Body of pancreas (tissue), 4 donors: ENCODE results near the gene POMC.

Experiments
- POLR2A ChIP-seq, 3 donors: fragments of 450-650 bp; IDR thresholded peaks; one replicate each; pipeline ENCODE4 v1.6.1; 2016; ENCODE audit warnings: antibody characterized with exemption in 3 of 3, mild to moderate bottlenecking in 2 of 3
- TF ChIP-seq, protein P1 (sequence below), 7 experiments: fragments of 450-650 bp in 4 of 7; fragments of 200-600 bp in 3 of 7; sonication (generic) in 3 of 7; IDR thresholded peaks; one replicate each; pipeline ENCODE4 v1.5.1; 2016 to 2019; ENCODE audit warnings: antibody characterized with exemption in 7 of 7

DNA sequence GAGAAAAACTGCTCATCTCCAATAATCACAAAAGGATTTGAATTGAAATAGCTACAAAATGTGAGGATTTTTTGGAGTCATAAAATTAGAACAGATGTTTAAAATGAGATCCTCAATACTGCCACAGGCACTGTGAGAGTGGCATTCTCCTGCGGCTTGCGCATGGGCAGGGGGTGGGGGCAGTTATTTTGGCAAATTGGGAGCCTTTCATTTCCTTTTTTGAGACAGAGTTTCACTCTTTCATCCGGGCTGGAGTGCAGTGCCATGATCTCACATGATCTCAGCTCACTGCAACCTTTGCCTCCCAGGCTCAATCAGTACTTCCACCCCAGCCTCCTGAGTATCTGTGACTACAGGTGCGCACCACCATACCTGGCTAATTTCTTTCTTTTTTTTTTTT, 42.4 kb downstream of the POMC start:
- TF ChIP-seq, protein P1, sequence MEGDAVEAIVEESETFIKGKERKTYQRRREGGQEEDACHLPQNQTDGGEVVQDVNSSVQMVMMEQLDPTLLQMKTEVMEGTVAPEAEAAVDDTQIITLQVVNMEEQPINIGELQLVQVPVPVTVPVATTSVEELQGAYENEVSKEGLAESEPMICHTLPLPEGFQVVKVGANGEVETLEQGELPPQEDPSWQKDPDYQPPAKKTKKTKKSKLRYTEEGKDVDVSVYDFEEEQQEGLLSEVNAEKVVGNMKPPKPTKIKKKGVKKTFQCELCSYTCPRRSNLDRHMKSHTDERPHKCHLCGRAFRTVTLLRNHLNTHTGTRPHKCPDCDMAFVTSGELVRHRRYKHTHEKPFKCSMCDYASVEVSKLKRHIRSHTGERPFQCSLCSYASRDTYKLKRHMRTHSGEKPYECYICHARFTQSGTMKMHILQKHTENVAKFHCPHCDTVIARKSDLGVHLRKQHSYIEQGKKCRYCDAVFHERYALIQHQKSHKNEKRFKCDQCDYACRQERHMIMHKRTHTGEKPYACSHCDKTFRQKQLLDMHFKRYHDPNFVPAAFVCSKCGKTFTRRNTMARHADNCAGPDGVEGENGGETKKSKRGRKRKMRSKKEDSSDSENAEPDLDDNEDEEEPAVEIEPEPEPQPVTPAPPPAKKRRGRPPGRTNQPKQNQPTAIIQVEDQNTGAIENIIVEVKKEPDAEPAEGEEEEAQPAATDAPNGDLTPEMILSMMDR (IDR thresholded peaks at IDR 0.05): no peak
- no peak for TF ChIP-seq POLR2A (IDR thresholded peaks at IDR 0.05)
